NCI-H1694 treated with DMSO at 0.1 percent for 48 hours (cell line): Measurements from ENCODE around the gene SPPL2A.
"Not testable (repeated sequence)": the region's sequence is repeated elsewhere in the genome, so short reads cannot be mapped to it uniquely, and the experiment has no call there.

Experiments
- DNase-seq: peaks from one replicate; lab custom pipeline; 2025; lab: John Stamatoyannopoulos, UW

SPPL2A gene

DNA sequence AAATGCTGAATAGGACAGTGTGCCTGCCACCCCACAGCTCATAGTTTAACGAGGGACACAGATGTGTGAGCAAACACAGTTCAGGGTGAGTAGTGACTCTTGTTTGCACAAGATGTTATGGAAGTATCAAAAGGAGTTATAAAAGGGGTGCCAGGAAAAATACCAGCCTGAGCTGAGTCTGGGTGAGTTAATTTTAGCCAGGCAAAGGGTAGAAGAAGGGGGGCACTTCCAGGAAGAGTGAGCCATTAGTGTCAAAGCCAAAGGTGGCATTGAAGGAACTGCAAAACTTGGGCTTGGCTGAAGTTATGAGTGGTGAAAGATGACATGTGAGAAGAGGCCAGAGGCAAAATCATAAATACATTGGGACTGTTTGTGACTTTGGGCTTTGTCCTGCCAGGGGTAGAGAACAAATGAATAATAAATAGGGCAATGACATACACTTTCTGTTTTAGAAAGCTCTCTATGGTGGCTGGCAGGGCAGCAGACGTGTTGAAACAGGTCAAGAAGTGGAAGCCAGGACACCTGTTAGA, 1.9 kb upstream of the SPPL2A start:
- DNase-seq = no peak

DNA sequence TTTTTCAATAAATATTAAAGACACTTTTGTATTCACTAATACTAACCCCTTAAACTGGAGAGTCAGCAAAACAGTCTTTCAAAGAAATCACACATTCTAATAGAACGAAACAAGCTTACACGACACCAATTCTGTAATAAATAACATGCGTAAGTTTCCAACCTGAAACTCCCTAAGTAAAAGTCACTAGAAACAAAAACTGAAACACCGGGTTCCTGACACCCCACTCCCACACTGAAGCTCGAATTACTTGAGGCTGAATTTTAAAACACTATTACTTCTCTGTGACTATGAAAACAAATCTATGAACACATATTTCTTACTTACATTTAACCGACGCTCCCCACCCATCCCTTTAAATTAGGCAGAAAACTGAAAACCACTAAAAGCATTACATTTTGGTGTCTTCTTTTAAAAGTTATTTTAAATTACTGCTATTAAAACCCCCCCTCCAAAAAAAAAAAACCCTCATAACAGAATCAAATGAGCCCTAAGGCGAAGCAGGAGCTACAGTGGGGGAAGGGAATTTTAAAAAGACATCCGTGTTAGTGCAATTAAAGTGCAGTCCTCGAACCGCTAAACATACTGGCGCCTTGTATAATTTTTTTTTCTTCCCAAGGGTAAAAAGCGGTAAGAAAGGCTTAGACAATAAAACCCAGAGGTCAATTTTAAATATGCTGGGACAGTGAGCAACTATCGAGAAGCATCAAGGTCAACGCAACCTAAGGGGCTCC, 878 bp downstream of the SPPL2A start:
- no peak for DNase-seq

DNA sequence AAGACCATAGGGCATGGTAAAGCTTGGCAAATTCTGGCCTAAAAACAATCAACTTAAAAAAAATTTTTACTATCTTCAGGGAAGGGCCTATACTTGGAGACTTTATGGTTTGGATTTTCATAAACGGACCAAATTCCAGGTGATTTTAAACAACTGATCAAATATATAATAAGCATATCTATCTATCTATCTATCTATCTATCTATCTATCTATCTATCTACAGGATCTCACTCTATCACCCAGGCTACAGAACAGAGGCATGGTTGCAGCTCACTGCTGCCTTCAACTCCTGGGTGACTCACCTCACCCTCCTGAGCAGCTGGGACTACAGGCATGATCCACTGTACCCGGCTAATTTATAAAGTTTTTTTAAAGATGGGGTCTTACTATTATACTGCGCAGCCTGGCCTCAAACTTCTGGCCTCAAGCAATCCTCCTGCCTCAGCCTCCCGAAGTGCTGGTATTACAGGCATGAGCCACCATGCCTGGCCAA, 6.7 kb downstream of the SPPL2A start:
- DNase-seq = no peak

DNA sequence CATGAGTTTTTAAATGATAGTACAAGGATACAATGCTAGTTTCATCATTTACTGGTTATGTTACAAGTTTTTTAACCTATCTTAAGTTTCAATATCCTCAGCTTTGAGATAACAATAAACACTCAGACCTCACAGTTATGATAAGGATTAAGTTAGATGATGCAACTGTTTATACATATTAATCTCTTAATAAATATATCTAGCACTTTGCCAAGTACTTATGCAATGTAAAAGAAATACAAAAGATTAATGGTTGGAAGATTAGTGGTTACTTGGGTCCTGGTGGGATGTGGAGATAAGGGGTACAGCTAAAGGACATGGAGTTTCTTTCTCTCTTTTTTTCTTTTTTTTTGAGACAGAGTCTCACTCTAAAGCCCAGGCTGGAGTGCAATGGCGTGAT, 12.0 kb downstream of the SPPL2A start:
- DNase-seq = no peak

DNA sequence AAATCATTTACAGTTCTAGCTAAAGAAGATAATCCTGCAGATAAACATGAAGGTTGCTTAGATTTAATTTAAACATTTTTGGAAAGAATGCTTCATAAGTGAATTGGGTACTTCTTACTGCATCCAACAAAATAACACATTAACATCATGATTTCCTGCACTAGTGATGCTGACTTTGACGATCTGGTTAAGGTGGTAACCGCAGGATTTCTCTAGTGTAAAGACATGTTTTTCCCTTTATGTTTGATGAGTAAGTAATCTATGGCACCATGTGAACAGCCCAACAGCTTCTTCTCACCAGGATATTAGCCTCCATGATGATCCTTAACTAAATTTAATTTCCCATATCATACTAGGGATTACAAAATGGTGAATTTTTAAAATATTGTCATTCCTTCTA, 14.1 kb downstream of the SPPL2A start:
- DNase-seq = no peak

DNA sequence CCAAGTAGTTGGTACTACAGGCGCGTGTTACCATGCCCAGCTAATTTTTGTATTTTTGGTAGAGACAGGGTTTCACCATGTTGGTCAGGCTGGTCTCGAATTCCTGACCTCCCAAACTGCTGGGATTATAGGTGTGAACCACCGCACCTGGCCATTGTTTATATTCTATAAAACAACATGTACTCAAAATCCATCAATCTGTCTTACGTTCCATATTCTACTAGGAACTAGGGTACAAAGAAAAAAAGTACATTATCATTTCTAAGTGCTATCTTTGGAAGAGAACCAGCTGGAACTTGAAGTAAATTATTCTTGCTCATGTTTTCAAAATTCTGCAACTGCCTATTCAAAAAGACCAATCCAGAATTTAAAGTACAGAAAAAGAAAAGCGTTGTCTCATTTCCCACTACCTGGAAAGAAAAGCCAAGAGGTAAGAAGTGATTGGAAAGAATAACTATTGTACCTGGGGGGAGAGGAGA, 15.2 kb downstream of the SPPL2A start:
- no peak for DNase-seq

DNA sequence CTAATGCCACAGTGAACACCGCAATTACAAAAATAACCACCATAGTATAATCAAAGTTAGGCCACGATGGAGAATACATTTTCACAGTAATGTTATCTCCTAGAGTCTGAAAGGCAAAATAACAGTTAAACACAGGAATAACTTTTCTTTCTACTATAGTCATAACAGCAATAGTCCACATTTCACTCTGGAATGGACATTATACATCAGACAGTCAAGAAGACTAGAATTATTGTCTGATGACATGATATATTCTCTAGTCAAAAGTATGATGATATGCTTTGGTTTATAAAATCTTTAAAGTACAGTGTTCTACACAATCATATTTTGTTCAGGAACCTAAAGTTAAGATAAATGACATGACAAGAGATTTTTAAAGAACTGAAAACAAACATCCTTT, 18.0 kb downstream of the SPPL2A start:
- DNase-seq = no peak

DNA sequence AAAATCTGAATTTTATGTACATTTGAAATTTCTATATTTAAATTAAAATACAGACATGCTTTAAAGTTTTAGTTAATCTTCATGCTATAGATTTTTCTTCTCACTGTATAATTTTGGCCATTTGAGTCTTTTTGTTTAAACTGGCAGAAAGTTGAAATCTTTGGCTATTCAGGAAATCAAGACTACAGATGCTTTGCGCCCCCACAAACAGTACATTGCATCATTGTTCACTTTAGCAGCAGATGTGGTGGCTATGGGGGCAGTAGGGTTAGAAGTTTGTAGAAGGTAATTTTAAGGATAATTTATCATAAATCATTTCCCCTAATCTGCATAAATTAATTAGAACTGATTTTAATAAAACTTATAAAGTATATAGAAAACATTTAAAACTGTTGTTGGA, 20.9 kb downstream of the SPPL2A start:
- no peak for DNase-seq

DNA sequence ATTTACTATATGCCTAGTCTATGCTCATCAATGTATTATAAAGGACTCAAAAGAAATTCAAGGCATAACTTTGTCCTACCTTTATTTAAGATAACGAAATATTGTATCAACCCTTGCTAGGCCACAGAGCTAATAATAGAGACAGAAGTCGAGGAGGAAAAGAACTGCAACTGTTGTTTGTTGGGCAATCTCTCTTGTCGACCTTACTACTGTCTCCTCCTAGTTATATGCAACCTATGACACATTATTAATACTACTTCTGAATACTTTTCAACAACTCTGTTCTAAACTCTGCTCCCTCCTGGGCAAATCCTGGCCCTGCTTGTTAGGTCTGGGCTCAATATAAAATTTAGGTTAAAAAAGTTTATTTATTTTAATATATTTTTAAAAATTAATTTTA, 24.6 kb downstream of the SPPL2A start:
- no peak for DNase-seq

DNA sequence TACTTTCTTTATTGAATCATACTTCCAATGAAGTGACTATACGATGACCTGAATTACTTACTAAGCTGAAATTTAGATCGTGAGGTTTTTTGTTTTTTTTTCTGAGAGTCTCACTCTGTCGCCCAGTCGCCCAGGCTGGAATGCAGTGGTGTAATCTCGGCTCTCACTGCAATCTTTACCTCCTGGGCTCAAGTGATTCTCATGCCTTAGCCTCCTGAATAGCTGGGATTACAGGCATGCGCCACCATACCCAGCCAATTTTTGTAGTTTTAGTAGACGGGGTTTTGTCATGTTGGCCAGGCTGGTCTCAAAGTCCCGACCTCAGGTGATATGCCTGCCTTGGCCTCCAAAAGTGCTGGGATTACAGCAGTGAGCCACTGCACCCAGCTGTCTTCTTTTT, 28.7 kb downstream of the SPPL2A start:
- no peak for DNase-seq

DNA sequence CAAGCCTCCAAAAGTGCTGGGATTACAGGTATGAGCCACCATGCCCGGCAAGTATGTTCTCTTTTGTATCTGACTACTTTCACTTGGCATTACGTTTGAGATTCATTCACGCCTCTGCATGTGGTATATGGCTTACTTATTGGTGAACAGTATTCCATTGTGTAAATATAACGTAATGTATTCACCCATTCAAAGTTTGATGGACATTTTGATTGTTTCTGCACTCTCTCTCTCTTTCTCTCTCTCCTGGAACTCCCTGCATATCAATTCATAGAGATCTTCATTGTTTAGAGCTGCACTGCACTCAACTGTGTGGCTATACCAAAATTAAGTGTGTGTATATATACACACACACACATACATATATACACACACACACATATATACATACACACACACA, 30.4 kb downstream of the SPPL2A start:
- DNase-seq = no peak

DNA sequence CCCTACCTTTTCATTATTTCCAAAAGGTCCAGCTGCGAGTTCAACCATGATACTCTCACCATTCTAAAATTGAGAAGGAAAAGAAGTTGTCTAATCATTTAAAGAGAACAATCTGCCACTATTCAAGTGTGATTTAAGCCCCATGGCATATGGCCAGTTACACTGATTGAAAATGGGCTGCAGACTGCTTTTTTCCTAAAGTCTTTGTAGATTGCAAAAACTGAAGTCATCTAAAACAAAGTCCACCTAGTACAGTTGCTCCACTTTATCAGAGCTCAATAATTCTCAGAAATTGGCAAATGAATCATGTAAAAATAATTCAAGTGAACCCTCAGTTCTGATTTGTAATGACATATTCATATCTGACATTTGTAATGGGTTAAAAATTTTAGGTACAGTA, 39.2 kb downstream of the SPPL2A start:
- no peak for DNase-seq

DNA sequence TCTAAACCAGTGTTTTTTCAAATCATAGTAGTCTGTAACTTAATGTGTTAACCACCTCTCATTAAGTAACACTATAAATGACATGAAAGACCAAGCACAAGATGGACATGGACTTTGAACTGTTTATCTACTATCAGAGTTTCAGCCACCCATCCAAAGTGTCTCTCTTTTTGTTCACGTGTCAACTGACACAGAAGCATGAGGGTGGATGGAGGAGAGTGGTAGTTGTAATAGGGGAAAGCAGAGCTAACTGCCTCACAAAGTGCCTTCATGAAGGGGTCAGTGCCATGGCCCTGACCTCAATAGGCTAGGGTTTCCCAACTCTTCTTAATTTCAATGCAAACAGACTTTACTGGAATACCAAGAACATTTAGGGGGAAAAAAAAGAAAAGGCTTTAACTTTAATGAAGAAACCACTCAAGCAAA, 46.8 kb downstream of the SPPL2A start:
- no peak for DNase-seq

DNA sequence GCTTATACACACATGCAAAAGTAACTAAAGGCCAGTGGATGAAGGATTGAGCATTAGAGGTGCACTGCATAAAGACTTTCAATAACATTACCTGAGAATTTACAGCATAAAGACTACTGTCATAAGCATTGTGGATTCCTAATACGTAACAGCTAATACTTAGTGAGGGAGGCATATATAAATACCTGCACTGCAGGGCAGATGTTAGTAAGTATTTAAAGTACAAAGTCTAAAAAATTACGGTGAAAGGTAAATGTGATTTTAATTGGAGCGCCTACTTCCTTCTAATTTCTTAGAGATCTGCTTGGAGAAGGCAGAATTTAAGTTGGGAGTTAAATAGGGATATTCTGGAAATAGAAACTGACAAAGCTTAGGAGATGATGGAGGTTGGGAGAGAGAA, 53.5 kb downstream of the SPPL2A start:
- no peak for DNase-seq

DNA sequence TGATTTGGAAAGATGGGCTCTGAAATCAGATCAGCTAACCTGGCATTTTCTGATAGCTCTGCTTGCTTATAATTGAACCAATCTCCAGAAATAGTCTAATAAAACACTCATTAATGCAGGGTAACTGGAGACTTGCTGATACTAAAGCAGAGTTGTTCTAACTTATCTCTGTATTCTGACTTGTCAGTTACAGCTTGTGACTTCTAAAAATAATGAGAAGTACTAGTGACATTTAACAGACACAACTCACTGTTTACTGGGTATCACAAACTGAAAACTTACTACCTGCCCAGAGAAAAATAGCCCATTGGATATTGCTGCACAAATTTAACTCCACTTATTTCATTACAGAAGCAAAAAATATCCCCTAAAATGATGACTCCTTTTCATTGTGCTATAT, 54.9 kb downstream of the SPPL2A start:
- no peak for DNase-seq

DNA sequence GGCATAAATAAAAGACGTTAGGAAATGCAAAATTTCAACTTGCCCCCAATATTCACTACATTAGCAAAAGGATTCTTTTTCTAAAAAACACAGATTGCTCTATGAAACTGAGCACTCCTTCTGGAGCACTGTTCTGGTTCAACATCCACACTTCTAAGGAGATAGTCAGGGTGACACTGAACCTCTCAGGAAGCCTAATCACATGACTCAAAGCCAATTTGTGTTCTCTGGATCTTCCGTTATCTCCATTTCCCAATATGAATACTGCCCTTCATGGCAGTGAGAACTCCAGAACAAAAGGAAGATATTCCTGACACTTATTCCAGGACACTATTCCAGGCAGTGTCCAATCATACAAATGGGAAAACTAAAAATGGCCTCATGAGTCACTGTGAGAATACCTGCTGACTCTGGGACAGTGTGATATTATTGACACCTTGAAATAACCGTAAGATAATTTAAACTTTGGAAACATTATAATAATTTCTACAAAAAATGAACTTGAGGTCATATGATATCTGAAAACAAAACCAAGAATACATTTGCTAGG, 57.6 kb downstream of the SPPL2A start:
- no peak for DNase-seq

DNA sequence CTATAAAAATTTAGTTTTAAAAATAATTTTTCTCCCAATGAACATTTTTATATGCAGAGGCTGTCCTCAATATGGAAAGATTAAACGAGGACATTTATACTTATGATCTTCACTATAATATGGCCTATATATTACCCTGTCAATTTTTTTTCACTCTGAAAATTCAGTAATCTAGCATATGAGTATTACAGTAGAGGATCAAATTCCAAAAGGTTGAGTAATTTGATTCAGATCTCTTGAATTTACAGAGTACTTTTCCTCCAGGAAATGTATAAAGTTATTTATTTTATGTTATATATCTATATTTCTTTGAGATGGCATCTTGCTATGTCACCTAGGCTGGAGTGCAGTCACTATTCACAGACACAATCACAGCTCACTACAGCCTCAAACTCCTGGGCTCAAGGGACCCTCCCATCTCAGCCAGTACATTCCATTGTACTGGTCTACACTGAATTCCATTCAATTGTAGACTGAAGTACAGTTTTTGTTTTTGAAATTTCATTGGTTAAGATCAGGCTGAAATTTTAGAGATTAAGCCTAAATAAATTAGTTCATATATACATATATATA, 62.7 kb downstream of the SPPL2A start:
- no peak for DNase-seq

DNA sequence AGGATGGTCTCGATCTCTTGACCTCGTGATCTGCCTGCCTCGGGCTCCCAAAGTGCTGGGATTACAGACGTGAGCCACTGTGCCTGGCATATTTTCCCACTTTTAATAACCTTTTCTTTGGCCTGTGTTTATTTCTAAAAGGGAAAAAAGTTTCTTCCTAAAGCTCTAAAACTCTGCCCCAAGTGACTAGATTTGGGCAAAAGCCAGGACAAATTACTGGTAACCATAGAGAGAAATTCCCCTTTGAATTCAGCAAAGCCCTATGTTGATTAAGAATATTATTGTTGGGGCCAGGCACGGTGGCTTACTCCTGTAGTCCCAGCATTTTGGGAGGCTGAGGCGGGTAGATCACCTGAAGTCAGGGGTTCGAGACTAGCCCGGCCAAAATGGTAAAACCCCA, 67.4 kb downstream of the SPPL2A start:
- DNase-seq = no peak

DNA sequence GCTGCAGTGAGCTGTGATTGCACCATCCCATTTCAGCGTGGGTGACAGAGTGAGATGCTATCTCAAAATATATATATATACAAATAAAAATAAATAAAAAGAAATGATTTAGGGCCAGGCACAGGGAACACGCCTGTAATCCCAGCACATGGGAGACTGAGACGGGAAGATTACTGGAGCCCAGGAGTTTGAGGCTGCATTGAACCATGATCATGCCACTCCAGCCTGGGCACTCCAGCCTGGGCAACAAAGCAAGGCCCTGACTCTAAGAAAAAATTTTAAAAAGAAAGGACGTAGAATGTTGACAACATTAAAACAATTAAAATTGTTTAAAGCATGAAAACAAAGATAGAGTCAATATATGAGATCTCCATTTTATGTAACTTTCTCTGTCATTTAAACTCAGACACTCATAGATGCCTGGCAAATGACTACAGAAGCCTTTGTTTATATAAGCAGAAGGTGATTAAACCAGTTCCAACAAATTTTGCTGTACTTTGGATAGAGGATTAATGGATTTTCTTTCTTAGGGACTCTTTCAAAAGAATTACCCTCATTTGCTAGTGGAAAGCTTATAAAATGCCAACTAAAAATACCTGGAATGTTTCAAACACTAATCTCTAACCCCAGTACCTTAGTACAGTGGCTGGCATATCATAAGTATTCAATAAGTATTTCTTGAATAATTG, 68.3 kb downstream of the SPPL2A start:
- no peak for DNase-seq

DNA sequence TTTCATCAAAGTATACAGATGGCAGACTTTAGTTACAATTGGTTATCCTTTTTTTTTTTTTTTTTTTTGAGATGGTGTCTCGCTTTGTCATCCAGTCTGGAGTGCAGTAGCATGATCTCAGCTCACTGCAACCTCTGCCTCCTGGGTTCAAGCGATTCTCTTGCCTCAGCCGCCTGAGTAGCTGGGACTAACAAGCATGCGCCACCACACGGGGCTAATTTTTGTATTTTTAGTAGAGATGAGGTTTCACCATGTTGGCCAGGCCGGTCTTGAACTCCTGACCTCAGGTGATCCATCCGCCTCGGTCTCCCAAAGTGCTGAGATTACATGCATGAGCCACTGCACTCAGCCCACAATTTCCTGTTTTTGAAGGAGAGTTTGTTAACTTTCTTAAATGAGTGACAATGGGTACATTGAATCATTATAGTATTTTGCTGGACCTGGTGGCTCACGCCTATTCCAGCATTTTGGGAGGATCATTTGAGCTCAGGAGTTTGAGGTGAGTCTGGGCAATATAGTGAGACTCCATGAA, 70.8 kb downstream of the SPPL2A start:
- not testable (repeated sequence) for DNase-seq

DNA sequence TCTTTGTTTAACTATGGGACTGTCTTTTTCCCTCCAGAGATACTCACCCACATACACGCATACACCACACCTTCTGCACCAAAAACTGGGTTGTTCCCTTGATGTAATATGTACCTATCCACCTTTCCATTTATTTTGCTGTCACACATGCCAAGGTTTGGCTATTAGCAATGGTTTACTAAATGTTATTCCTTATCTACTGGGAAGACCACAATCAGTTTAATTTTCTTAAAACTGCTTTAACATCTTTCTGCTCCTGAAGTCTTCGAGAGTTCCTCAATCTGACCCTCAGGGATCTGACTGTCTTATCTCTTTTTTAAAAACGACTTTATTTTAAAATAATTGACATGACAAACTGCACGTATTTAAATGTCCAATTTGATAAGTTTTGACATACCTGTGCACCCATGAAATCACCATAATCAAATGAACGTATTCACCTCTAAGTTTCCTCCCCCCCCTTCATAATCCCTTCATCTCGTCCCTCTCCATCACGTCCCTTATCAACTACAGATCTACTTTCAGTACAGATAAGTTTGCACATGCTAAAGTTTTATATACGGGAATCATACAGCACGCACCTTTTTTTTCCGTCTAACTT, 78.1 kb downstream of the SPPL2A start:
- DNase-seq = no peak
